Hematopoietic multipotent progenitor cell treated with erythropoietin and hydrocortisone succinate and interleukin-3 and kit ligand, for 17 days (in vitro differentiated cells): Measurements from ENCODE around the gene SLCO2A1.

Source experiments
- DNase-seq: peaks from one replicate; pipeline ENCODE4 v3.0.0-alpha.2; 2015; ENCODE audit warnings: low spot score

The SLCO2A1 gene

GRCh38 chr3:133899311-133899710 is 130.4 kb downstream of the SLCO2A1 start:
- DNase-seq, result no peak

- no peak for DNase-seq
These were observed 132.2 kb downstream of the SLCO2A1 start for GRCh38 chr3:133897547-133897946.

- DNase-seq, result peak; percentile 43
These were observed 133.5 kb downstream of the SLCO2A1 start for GRCh38 chr3:133896002-133896761.

- peak; percentile 69 for DNase-seq
These were observed 134.3 kb downstream of the SLCO2A1 start, which contains the start of gene RAB6B for GRCh38 chr3:133895208-133896001. Gene RAB6B, minus strand, starts transcription at chr3:133895882. Its CDS starts 416 bp downstream, at chr3:133895466.

- DNase-seq, result peak; percentile 50
These were observed 135.1 kb downstream of the SLCO2A1 start for GRCh38 chr3:133894353-133895207.

GRCh38 chr3:133893683-133894352 is 135.9 kb downstream of the SLCO2A1 start:
- peak; percentile 45 for DNase-seq

- peak; percentile 89 for DNase-seq
These were observed 137.0 kb downstream of the SLCO2A1 start for GRCh38 chr3:133892541-133893231.

- DNase-seq, result no peak
These were observed 137.9 kb downstream of the SLCO2A1 start for GRCh38 chr3:133891662-133892378.

- DNase-seq, result no peak
These were observed 138.6 kb downstream of the SLCO2A1 start for GRCh38 chr3:133890972-133891644.

GRCh38 chr3:133890037-133890436 is 139.7 kb downstream of the SLCO2A1 start:
- no peak for DNase-seq

GRCh38 chr3:133888726-133889340 is 140.9 kb downstream of the SLCO2A1 start:
- no peak for DNase-seq

GRCh38 chr3:133887803-133888703 is 141.7 kb downstream of the SLCO2A1 start:
- no peak for DNase-seq

GRCh38 chr3:133887074-133887802 is 142.5 kb downstream of the SLCO2A1 start:
- DNase-seq, result no peak

GRCh38 chr3:133886031-133886722 is 143.5 kb downstream of the SLCO2A1 start:
- DNase-seq, result no peak

- no peak for DNase-seq
These were observed 144.6 kb downstream of the SLCO2A1 start for GRCh38 chr3:133884887-133885711.
